ENCODE measurements around the gene ANXA7.
"Not testable (repeated sequence)": the region's sequence is repeated elsewhere in the genome, so short reads cannot be mapped to it uniquely, and the experiment has no call there.

GRCh38 chr10:73325290-73325689 lies 88.6 kb downstream of the ANXA7 start:
- TF ChIP-seq REST (IDR thresholded peaks at IDR 0.05); ZNF302 (CRISPR knock-in tag; IDR thresholded peaks at IDR 0.05); MAFK (IDR thresholded peaks at IDR 0.05; ENCODE audit: partially characterized antibody); E2F6 (IDR thresholded peaks at IDR 0.05; ENCODE audit: borderline replicate concordance, low read depth); RFX5 (IDR thresholded peaks at IDR 0.05); CTCF (IDR thresholded peaks at IDR 0.05); CBX8 (IDR thresholded peaks at IDR 0.05): not testable (repeated sequence)

Data from A549 (cell line).